C4-2B (cell line): ENCODE data around the gene SHMT1.
"Not testable (repeated sequence)": the region's sequence is repeated elsewhere in the genome, so short reads cannot be mapped to it uniquely, and the experiment has no call there.

Experiments
- CTCF ChIP-seq: fragments of 450-650 bp; conservative IDR thresholded peaks from 2 replicates; pipeline ENCODE4 v1.5.1; 2017; ENCODE audit warnings: mild to moderate bottlenecking
- ZFX ChIP-seq: fragments of 450-650 bp; IDR thresholded peaks from 2 replicates; pipeline ENCODE4 v1.6.1; 2017

GRCh38 chr17:18410736-18411135 lies 47.4 kb upstream of the SHMT1 start:
- not testable (repeated sequence) for TF ChIP-seq CTCF, ZFX
